ENCODE measurements around the gene EIF4G2. TPM values are rescaled to one million over a fixed set of nuclear protein-coding genes. Genes with fewer than 3 reads are reported as not detected.
A peak's percentile ranks its signal among the peaks of the same experiment; 100 is the strongest.

Gene EIF4G2
- total RNA-seq, 1 experiment from 2014 or later, result 2,422 TPM

DNA sequence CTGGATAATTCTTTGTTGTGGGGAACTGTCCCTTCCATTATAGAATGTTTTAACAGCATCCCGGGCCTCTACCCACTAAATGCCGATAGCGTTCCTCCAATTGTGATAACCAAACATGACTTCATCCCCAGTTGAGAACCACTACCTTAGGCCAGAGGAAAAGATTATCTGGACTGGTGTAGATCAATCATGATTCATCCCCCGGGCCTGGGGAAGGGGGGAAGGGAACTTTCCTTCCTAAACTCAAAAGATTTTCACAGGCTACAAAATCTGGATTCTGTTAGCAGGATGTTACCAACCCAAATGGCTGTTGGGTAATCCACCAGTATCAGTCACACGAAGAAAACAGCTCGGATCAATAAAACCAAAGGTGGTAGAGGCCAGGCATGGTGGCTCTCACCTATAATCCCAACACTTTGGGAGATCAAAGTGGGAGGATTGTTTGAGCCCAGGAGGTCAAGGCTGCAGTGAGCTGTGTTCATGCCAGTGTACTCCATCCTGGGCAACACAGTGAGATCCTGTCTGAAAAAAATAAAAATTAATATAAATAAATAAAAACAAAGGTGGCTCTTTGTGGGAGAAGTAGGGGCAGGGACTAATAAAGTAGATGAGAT, 47.5 kb downstream of the EIF4G2 start:
- intact Hi-C loops (cut with micrococcal nuclease; ENCODE audit: unreplicated experiment) (no loop called here), in situ Hi-C loops (cut with HindIII; ENCODE audit: low pct_unique_long_range_greater_than_20kb, low sequenced_read_pairs) (no loop called here)
- DNase-seq (ENCODE audit: low read depth, low spot score) (no peak), ATAC-seq (no peak)
- ChIA-PET POLR2A (interaction anchor here (0.6 to 1.3 kb wide), 2 partner anchors 10 to 98 kb away, joined by 3 read pairs; no protein-coding TSS in a partner anchor), CTCF (interaction anchor here (0.5 to 1.0 kb wide), 2 partner anchors 9 to 448 kb away, joined by 3 to 4 read pairs; no protein-coding TSS in a partner anchor)
- H3K36me3 ChIP-seq (ENCODE audit: control insufficient read depth, insufficient read depth, low read length), result peaks cover 66% of the 10 kb centered on the region
- TF ChIP-seq TCF7L2 (IDR thresholded peaks at IDR 0.05; ENCODE audit: low read depth, low read length) (no peak), CTCF (IDR thresholded peaks at IDR 0.05) (no peak), SIN3A (IDR thresholded peaks at IDR 0.05; ENCODE audit: borderline replicate concordance, insufficient read depth, low read depth, low read length) (no peak), POLR2AphosphoS5 (IDR thresholded peaks at IDR 0.05; ENCODE audit: low read depth, low read length) (no peak)
- TF ChIP-seq, protein P1, sequence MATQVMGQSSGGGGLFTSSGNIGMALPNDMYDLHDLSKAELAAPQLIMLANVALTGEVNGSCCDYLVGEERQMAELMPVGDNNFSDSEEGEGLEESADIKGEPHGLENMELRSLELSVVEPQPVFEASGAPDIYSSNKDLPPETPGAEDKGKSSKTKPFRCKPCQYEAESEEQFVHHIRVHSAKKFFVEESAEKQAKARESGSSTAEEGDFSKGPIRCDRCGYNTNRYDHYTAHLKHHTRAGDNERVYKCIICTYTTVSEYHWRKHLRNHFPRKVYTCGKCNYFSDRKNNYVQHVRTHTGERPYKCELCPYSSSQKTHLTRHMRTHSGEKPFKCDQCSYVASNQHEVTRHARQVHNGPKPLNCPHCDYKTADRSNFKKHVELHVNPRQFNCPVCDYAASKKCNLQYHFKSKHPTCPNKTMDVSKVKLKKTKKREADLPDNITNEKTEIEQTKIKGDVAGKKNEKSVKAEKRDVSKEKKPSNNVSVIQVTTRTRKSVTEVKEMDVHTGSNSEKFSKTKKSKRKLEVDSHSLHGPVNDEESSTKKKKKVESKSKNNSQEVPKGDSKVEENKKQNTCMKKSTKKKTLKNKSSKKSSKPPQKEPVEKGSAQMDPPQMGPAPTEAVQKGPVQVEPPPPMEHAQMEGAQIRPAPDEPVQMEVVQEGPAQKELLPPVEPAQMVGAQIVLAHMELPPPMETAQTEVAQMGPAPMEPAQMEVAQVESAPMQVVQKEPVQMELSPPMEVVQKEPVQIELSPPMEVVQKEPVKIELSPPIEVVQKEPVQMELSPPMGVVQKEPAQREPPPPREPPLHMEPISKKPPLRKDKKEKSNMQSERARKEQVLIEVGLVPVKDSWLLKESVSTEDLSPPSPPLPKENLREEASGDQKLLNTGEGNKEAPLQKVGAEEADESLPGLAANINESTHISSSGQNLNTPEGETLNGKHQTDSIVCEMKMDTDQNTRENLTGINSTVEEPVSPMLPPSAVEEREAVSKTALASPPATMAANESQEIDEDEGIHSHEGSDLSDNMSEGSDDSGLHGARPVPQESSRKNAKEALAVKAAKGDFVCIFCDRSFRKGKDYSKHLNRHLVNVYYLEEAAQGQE (IDR thresholded peaks at IDR 0.05; ENCODE audit: insufficient read depth in 1 of 2, low read depth in 2 of 2, low read length in 1 of 2), result no peak
- H3K4me3 ChIP-seq (ENCODE audit: low read depth in 2 of 2, low read length in 2 of 2), result no peak overlapping the region
- no peaks in the 10 kb centered on the region for H3K4me1 ChIP-seq (ENCODE audit: control insufficient read depth, insufficient read depth, low read length)
- H3K9me3 ChIP-seq (ENCODE audit: control insufficient read depth, insufficient read depth, low read depth, low read length), result no peaks in the 10 kb centered on the region
- BruUV-seq (replicated peaks), result no TSS peak
- H3K27ac ChIP-seq (ENCODE audit: low read length), result no peak overlapping the region
- no peaks in the 10 kb centered on the region for H3K27me3 ChIP-seq (ENCODE audit: control insufficient read depth, insufficient read depth, low read length)

DNA sequence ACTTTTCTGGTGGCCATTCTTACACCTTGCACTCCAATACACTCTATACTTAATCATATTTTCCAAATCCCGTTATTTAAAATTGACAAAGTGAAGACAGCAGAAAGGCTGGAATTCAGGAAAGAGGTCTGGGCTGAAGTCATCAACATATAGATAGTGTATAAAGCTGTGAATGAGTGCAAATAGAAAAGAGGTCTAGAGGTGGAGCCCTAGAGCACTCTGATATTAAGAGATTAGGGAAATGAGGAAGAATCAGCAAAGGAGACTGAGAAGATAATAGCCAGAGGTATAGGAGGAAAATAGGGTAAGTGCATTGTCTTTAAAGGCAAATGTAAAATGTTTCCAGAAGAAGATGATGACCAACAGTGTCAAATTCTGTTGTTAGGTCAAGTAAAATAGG, 49.8 kb downstream of the EIF4G2 start:
- Histone ChIP-seq H3K27me3 (ENCODE audit: control insufficient read depth, insufficient read depth, low read length) (no peaks in the 10 kb centered on the region), H3K4me1 (ENCODE audit: control insufficient read depth, insufficient read depth, low read length) (no peaks in the 10 kb centered on the region), H3K27ac (ENCODE audit: low read length) (no peak overlapping the region), H3K9me3 (ENCODE audit: control insufficient read depth, insufficient read depth, low read depth, low read length) (no peaks in the 10 kb centered on the region), H3K4me3 (ENCODE audit: low read depth in 2 of 2, low read length in 2 of 2) (no peak overlapping the region), H3K36me3 (ENCODE audit: control insufficient read depth, insufficient read depth, low read length) (peaks cover 65% of the 10 kb centered on the region)
- peak; percentile 84 for ATAC-seq
- TF ChIP-seq SIN3A (IDR thresholded peaks at IDR 0.05; ENCODE audit: borderline replicate concordance, insufficient read depth, low read depth, low read length), result no peak
- TF ChIP-seq CTCF (IDR thresholded peaks at IDR 0.05), result peak; percentile 50; the same call in 1 of the 2 replicates
- TF ChIP-seq, protein P1 (IDR thresholded peaks at IDR 0.05; ENCODE audit: insufficient read depth in 1 of 2, low read depth in 2 of 2, low read length in 1 of 2), result no peak
- intact Hi-C loops (cut with micrococcal nuclease; ENCODE audit: unreplicated experiment), result no loop called here
- BruUV-seq (replicated peaks), result no TSS peak
- DNase-seq (ENCODE audit: low read depth, low spot score), result no peak
- POLR2A ChIA-PET, result no interaction called here
- in situ Hi-C loops (cut with HindIII; ENCODE audit: low pct_unique_long_range_greater_than_20kb, low sequenced_read_pairs), result no loop called here
- CTCF ChIA-PET, result interaction anchor here (1.3 kb wide), 1 partner anchor 12 kb away, joined by 4 read pairs; no protein-coding TSS in a partner anchor

Measured in Panc1 (cell line).